Calu3 (cell line): Measurements from ENCODE around the gene EVL. TPM values are rescaled to one million over a fixed set of nuclear protein-coding genes. Genes with fewer than 3 reads are reported as not detected.

Experiments used
- BruUV-seq: library from RNA; stranded (reverse); fragments of 400-500 nt; replicated peaks from 2 replicates; lab custom pipeline; 2021; lab: Mats Ljungman, UMichigan
- CTCF ChIA-PET: fragments of 300-600 bp; sonication (Branson Sonifier 250); formaldehyde crosslinking; loops from one replicate; lab custom pipeline; 2022; ENCODE audit warnings: antibody characterized with exemption; lab: Charles Lee
- DNase-seq: peaks from one replicate; pipeline ENCODE4 v3.0.0; 2022
- H3K27ac Mint-ChIP-seq: one replicate; pipeline ENCODE4 v1.8.0; 2022; ENCODE audit warnings: mixed read lengths; ENCODE audit not compliant: unreplicated experiment
- H3K27me3 Mint-ChIP-seq: one replicate; pipeline ENCODE4 v1.8.0; 2022; ENCODE audit warnings: mixed read lengths; ENCODE audit not compliant: unreplicated experiment
- H3K36me3 Mint-ChIP-seq: one replicate; pipeline ENCODE4 v1.8.0; 2022; ENCODE audit warnings: mild to moderate bottlenecking, moderate library complexity, mixed read lengths; ENCODE audit not compliant: insufficient read depth, unreplicated experiment
- H3K4me1 Mint-ChIP-seq: one replicate; pipeline ENCODE4 v1.8.0; 2022; ENCODE audit warnings: mild to moderate bottlenecking, low read depth, mixed read lengths; ENCODE audit not compliant: unreplicated experiment
- H3K4me3 Mint-ChIP-seq: one replicate; pipeline ENCODE4 v1.8.0; 2022; ENCODE audit warnings: mild to moderate bottlenecking, low read depth, moderate library complexity, mixed read lengths; ENCODE audit not compliant: unreplicated experiment
- H3K9me3 Mint-ChIP-seq: one replicate; pipeline ENCODE4 v1.8.0; 2022; ENCODE audit warnings: low read depth, mixed read lengths; ENCODE audit not compliant: unreplicated experiment
- intact Hi-C: fragments of 100-400 bp; cut with micrococcal nuclease; formaldehyde crosslinking; loops from one replicate; pipeline ENCODE4 v1.10.0; 2022; ENCODE audit not compliant: unreplicated experiment
- total RNA-seq: library from RNA; stranded (reverse); gene quantifications from 2 replicates; pipeline ENCODE4 v1.2.3, GENCODE V29; 2022
- TF ChIP-seq, protein P1 (sequence below): fragments of 200-600 bp; IDR thresholded peaks from one replicate; pipeline ENCODE4 v1.8.0; 2022; ENCODE audit warnings: antibody characterized with exemption; ENCODE audit not compliant: unreplicated experiment

EVL gene
- total RNA-seq, 1 experiment from 2014 or later = 33.5 TPM

GRCh38 chr14:100066962-100067361, 1.7 kb downstream of the EVL start:
- no TSS peak for BruUV-seq
- Mint-ChIP-seq H3K27me3 (no peaks in the 10 kb centered on the region), H3K9me3 (no peaks in the 10 kb centered on the region), H3K36me3 (no peaks in the 10 kb centered on the region), H3K4me1 (peaks cover 16% of the 10 kb centered on the region), H3K4me3 (no peak overlapping the region), H3K27ac (no peak overlapping the region)
- TF ChIP-seq, protein P1, sequence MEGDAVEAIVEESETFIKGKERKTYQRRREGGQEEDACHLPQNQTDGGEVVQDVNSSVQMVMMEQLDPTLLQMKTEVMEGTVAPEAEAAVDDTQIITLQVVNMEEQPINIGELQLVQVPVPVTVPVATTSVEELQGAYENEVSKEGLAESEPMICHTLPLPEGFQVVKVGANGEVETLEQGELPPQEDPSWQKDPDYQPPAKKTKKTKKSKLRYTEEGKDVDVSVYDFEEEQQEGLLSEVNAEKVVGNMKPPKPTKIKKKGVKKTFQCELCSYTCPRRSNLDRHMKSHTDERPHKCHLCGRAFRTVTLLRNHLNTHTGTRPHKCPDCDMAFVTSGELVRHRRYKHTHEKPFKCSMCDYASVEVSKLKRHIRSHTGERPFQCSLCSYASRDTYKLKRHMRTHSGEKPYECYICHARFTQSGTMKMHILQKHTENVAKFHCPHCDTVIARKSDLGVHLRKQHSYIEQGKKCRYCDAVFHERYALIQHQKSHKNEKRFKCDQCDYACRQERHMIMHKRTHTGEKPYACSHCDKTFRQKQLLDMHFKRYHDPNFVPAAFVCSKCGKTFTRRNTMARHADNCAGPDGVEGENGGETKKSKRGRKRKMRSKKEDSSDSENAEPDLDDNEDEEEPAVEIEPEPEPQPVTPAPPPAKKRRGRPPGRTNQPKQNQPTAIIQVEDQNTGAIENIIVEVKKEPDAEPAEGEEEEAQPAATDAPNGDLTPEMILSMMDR = no peak
- intact Hi-C loops = no loop called here
- no peak for DNase-seq
- CTCF ChIA-PET = no interaction called here

- intact Hi-C loops = no loop called here
- H3K36me3 Mint-ChIP-seq = no peaks in the 10 kb centered on the region
- no peaks in the 10 kb centered on the region for H3K27me3 Mint-ChIP-seq
- no TSS peak for BruUV-seq
- H3K9me3 Mint-ChIP-seq = no peaks in the 10 kb centered on the region
- TF ChIP-seq, protein P1 = no peak
- no peak for DNase-seq
- peaks cover 16% of the 10 kb centered on the region for H3K4me1 Mint-ChIP-seq
- CTCF ChIA-PET = no interaction called here
- H3K27ac Mint-ChIP-seq = no peak overlapping the region
- no peak overlapping the region for H3K4me3 Mint-ChIP-seq
Measured at GRCh38 chr14:100067481-100067880, 2.3 kb downstream of the EVL start.

GRCh38 chr14:100067971-100068959, 3.0 kb downstream of the EVL start:
- no TSS peak for BruUV-seq
- peak; percentile 34 for DNase-seq
- Mint-ChIP-seq H3K9me3 (no peaks in the 10 kb centered on the region), H3K4me3 (no peak overlapping the region), H3K4me1 (peaks cover 16% of the 10 kb centered on the region), H3K36me3 (no peaks in the 10 kb centered on the region), H3K27ac (no peak overlapping the region), H3K27me3 (no peaks in the 10 kb centered on the region)
- CTCF ChIA-PET = no interaction called here
- TF ChIP-seq, protein P1 = no peak
- intact Hi-C loops = no loop called here

DNA sequence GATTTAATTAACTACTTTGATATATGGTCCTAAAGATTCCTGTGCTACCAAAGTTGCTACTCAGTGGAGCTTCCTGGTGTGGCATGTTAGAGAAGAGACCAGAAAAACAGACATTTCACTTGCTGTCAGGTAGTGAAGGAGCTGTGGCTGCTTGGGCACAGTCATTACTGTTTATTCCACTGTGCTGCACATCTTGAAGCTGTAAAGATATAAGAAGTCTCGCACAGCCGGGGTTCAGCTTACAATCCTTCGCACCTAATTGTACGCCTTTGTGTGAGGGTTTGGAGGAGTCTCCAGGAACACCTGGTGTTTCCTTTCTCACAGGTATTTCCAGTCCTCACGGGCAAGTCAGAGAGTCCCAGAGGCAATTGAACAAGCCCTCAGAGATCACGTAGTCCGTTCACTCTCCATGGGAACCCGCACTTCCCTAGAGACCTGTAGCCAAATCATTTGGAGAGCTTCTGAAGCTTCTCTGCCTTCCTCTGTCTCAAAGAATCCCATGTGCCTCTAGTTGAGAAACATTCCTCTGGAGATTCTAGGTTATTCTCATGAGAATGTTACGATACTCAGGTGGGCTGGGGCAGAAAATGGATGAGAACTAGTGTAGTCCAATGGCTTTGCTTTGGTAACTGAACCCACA, 4.1 kb downstream of the EVL start:
- Mint-ChIP-seq H3K27ac (no peak overlapping the region), H3K27me3 (no peaks in the 10 kb centered on the region), H3K36me3 (no peaks in the 10 kb centered on the region), H3K4me1 (peaks cover 16% of the 10 kb centered on the region), H3K9me3 (no peaks in the 10 kb centered on the region), H3K4me3 (no peak overlapping the region)
- BruUV-seq = no TSS peak
- CTCF ChIA-PET = no interaction called here
- TF ChIP-seq, protein P1 = no peak
- intact Hi-C loops = no loop called here
- DNase-seq = no peak
